HG02588 (cell line): ENCODE measurements around the gene RGS19.

Experiments used
- ATAC-seq: cut with Tn5 transposase; IDR thresholded peaks from one replicate; pipeline ENCODE4 v1.9.1; 2021; ENCODE audit warnings: mild to moderate bottlenecking, moderate library complexity; ENCODE audit not compliant: unreplicated experiment

RGS19 gene

GRCh38 chr20:64050261-64051032 lies 28.9 kb downstream of the RGS19 start:
- ATAC-seq = no peak

DNA sequence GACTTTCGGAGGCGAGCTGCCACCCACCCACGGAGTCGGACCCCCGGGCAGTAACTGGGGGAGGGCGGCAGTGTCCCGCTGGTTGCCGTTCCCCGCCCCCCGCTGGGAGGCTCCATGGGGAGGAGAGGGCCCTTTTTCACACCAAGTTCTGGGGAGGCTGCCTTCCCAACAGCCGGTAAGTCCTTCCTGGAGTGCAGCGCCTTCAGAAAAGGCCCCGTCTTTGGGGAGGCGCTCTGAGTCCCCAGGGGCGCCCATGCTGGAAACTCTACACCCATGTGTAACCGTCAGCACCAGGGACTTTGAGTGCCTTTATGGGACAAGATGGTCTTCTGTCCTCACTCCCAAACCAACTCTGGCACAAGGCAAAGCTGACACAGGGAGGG lies 29.4 kb downstream of the RGS19 start:
- ATAC-seq = no peak

GRCh38 chr20:64049060-64049877 lies 30.0 kb downstream of the RGS19 start, which contains the start of gene SOX18:
Gene SOX18 (minus strand): TSS chr20:64049639. CDS start chr20:64049516, 123 bp downstream.
- ATAC-seq = no peak

DNA sequence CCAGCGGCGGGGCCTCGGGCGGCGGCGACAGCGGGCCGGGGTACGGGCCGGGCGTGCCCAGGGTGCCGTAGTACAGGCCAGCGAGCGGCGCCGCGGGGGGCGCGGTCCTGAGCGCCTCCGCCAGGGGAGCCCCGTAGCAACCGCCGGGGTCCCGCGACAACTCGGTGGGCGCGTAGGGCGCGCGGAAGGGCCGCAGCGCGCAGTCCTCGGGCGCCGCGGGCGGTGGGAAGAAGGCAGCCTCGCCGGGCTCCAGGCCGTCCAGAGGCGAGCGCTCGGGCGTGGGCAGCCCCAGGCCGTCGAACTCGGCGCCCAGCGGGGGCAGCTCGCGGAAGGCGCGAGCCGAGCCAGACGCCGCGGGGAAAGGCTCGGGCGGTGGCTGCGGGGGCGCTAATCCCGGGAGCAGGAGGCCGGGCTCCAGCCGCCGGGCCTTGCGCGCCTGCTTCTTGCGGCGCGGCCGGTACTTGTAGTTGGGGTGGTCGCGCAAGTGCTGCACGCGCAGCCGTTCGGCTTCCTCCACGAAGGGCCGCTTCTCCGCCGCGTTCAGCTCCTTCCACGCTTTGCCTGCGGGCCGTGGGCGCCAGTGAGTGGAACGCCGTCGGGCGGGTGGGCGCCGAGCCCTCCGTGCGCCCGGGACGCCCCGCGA lies 30.8 kb downstream of the RGS19 start:
- ATAC-seq = no peak

- ATAC-seq = no peak
These were observed 31.3 kb downstream of the RGS19 start for GRCh38 chr20:64047968-64048401.

DNA sequence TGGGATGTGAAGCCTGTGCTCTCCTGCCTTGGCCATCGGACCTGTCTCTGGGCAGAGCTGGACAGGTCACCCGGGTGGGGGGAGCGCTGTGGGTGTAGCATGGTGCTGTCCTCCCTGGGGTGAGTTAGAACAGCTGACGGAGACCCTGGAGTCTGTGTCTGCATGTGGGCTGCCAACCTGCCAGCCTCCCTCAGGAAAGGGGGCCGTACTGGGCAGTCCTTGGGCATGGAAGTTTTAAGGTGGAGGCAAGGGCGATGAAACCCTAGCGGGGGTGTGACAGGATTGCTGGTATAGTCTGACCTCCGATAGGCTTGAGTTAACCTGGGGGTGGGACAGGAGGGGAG lies 32.3 kb downstream of the RGS19 start:
- no peak for ATAC-seq

DNA sequence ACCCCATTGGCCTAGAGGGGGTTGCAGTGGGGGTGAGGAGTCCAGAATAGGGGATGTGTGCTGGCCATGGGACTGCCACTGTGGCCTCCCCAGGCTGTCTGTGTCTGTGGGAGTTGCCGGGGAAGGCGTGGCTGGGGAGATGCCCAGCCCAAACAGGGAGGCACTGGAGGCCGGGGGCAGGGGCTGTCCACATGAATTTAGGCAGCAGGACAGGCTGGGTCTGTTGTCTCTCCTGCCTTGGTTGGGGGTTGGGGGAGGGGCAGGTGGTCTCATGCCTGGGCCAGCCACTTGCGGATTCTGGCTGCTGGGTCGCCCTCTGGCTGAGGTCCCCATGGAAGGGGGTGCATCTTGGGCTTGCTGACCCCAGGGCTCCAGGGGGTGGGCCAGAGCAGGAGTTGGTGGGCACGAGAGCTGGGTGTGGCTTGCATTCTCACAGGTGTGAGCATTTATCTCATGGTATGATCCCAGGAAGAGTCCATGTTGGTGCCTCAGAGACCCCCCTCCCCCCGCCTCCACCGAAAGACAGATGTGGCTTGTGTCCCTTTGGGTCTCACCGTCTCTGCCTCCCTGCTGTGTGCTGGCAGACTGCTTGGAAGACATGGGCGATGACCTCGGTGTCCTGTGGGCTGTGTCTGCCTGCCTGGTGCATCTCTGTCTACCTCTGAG lies 33.8 kb downstream of the RGS19 start:
- no peak for ATAC-seq

DNA sequence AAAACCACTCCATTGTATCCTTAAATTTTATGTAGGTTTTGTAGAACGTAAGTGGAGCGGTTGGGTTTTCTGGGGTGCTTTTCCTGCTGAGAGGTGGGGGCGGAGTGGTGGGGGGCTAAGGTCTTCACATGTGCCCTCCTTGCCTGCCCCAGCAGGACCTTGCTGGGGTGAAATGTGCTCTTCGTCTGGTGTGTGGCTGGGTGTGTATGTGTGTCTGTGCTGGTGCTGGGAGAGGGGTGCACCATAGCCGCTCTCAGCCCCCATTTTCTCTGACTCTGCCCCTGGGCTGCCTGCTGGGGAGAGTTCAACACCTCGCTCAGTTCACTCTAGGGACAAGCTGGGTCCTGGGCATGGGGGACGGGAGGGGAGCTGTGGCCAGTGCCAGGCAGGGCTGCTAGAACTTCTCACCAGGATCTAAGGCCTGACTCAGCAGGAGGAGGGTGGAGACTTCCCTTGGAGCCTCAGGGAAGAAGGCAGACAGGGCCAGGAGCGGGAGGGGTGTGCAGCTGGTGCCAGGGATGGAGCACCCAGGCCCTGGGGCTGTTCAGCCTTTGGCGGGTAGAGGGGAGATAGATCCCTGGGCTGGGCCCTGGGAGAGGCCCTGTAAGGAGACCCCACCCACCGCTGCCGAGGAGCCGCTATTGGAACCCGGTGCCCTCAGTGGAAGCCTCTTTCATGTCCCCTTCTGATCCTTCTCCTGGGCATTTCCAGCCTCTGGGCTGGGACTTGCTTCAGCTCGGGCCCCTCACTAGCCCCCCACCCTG lies 34.7 kb downstream of the RGS19 start:
- ATAC-seq = no peak

DNA sequence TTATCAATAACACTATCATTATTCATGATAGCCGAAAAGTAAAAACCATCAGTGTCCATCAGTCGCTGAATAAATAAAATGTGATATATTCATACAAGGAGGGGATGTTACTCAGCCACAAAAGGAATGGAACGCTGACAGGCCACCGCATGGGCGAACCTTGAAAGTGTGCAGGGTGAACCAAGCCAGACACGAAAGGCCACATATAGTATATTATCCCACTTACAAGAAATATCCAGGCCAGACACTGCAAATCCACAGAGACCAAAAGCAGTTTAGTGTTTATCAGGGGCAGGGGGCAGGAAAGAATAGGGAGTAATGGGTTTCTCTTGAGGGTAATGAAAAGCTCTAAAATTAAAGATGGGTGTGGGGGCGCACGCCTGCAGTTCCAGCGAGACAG lies 35.5 kb downstream of the RGS19 start:
- ATAC-seq = no peak

- ATAC-seq = no peak
These were observed 37.1 kb downstream of the RGS19 start for GRCh38 chr20:64042054-64042781.

- ATAC-seq = no peak
These were observed 37.6 kb downstream of the RGS19 start for GRCh38 chr20:64041781-64042053.

DNA sequence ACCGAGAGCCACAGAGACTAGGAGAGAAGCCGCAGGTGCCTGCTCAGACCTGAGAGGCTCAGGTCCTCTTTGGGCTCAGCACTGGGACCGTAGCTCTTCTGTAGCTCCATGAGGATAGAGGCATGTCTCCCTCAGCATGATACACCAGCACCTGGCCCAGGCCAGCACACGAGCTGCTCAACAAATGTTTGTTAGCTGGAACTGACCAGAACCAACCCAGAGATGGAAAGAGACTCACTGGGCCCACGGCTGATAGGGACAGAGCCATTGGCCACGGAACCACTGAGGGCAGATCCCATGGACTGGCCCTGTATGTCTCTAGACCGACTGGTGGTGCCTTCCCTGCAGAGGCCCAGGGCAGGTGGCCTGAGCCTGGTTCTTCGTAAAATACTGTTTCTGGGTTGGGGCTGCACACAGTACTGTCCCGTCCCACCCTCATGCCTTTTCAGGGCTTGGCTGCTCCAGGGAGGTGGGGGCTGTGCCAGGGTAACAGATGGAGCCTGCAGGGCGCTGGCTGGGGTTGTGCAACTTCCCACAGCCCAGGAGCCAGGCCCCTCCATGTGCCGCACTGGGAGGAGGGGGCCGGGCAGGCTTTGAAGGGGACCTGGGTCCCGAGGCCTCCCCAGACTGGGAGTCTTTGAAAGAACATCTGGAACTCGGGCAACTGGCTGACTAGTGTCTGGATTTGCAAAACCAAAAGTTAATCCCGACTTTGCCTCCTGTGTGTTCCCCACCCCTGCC lies 38.1 kb downstream of the RGS19 start:
- ATAC-seq = no peak

GRCh38 chr20:64040231-64041039 lies 38.9 kb downstream of the RGS19 start:
- ATAC-seq = no peak

DNA sequence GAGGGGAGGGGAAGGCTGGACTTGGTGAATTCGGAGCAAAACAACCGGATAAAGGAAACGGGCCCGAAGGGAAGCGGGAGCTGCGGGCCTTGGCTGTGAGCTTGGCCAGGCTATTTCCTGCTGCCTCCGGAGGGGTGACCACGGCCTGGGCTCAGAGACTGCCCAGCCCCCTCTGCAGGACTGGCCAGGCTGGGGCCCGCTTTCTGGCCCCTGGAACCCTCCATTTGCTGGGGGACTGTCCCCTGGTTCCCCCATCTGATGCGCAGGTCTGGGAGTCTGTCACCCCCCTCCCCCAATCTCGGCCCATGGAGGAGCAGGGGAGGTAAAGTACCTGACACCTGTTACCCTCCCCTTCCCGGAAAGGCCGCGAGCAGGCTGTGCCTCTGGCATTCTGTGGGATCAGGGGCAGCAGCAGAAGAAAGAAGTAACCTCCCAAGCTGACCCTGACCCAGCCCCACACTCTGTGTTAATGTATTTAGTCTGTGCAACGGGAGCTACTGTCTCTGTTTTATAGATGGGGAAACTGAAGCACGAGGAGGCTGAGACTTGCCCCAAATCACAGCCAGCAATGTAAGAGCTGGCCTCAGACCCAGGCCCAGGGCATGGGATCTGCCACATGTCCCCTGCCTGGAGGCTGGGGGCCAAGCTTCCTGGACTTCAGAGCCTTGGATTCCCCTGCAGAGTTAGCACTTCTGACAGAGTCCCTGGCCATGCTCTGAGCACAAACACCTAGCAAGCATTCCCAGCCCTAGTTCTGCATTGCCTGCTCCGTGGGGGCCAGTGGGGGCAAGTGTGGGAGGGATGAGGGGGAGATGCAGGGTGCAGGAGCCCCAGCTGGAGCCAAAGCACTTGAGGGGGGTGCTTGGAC lies 39.8 kb downstream of the RGS19 start:
- ATAC-seq = no peak

GRCh38 chr20:64038565-64039292 lies 40.6 kb downstream of the RGS19 start:
- peak; percentile 54 for ATAC-seq

GRCh38 chr20:64038224-64038564 lies 41.1 kb downstream of the RGS19 start:
- ATAC-seq = peak; percentile 20
